Neural cell (in vitro differentiated cells): ENCODE measurements around the gene SLN. TPM values are rescaled to one million over a fixed set of nuclear protein-coding genes. Genes with fewer than 3 reads are reported as not detected.

ENCODE experiments used
- H2AFZ ChIP-seq: fragments of 200-600, 300-800 bp; sonication (generic), shearing (Covaris generic); 2 replicates; pipeline ENCODE4 v1.6.0; 2014; ENCODE audit warnings: low read depth, mild to moderate bottlenecking, antibody characterized with exemption, low read length, moderate library complexity
- H3F3A ChIP-seq: fragments of 200-600 bp; shearing (Covaris generic); 2 replicates; pipeline ENCODE4 v1.6.1; 2016; ENCODE audit warnings: mild to moderate bottlenecking, moderate library complexity, mixed read lengths, antibody characterized with exemption, low read length; ENCODE audit not compliant: insufficient read depth, poor library complexity, severe bottlenecking
- H3K27ac ChIP-seq: fragments of 200-600, 300-800 bp; sonication (generic), shearing (Covaris generic); 2 replicates; pipeline ENCODE4 v1.5.1; 2014; ENCODE audit warnings: mild to moderate bottlenecking, low read length, moderate library complexity
- H3K27me3 ChIP-seq: fragments of 300-800, 200-600 bp; sonication (generic), shearing (Covaris generic); 2 replicates; pipeline ENCODE4 v1.6.0; 2014; ENCODE audit warnings: mild to moderate bottlenecking, low read depth, low read length, moderate library complexity; ENCODE audit not compliant: insufficient read depth
- H3K36me3 ChIP-seq: fragments of 300-800, 200-600 bp; sonication (generic), shearing (Covaris generic); 2 replicates; pipeline ENCODE4 v1.5.1; 2014; ENCODE audit warnings: mild to moderate bottlenecking, antibody characterized with exemption, low read length, moderate library complexity; ENCODE audit not compliant: insufficient read depth
- H3K4me2 ChIP-seq: fragments of 300-800, 200-600 bp; sonication (generic), shearing (Covaris generic); 2 replicates; pipeline ENCODE4 v1.6.0; 2014; ENCODE audit warnings: mild to moderate bottlenecking, low read length
- H3K4me3 ChIP-seq: fragments of 300-800, 200-600 bp; sonication (generic), shearing (Covaris generic); 2 replicates; pipeline ENCODE4 v1.5.1; 2014; ENCODE audit warnings: mild to moderate bottlenecking, low read length, moderate library complexity
- H3K79me2 ChIP-seq: fragments of 200-600 bp; shearing (Covaris generic); replicated peaks from 2 replicates; pipeline ENCODE4 v1.6.0; 2014; ENCODE audit warnings: mild to moderate bottlenecking, low read length, moderate library complexity; ENCODE audit not compliant: insufficient read depth
- H3K9ac ChIP-seq: fragments of 300-800, 200-600 bp; sonication (generic), shearing (Covaris generic); 2 replicates; pipeline ENCODE4 v1.6.1; 2016; ENCODE audit warnings: mild to moderate bottlenecking, low read length, mixed read lengths
- H3K9me2 ChIP-seq: fragments of 200-600 bp; shearing (Covaris generic); 2 replicates; pipeline ENCODE4 v1.6.1; 2016; ENCODE audit warnings: mild to moderate bottlenecking, low read length, mixed read lengths; ENCODE audit not compliant: insufficient read depth
- H3K9me3 ChIP-seq: fragments of 200-600, 300-800 bp; sonication (generic), shearing (Covaris generic); 2 replicates; pipeline ENCODE4 v1.6.1; 2016; ENCODE audit warnings: mild to moderate bottlenecking, mixed run types, low read length, moderate library complexity, mixed read lengths
- H4K20me1 ChIP-seq: fragments of 200-600 bp; shearing (Covaris generic); 2 replicates; pipeline ENCODE4 v1.6.1; 2016; ENCODE audit warnings: mild to moderate bottlenecking, mixed run types; ENCODE audit not compliant: insufficient read depth
- CTCF ChIP-seq: fragments of 450-650 bp; IDR thresholded peaks from 2 replicates; pipeline ENCODE4 v1.5.1; 2014; ENCODE audit warnings: antibody characterized with exemption, mild to moderate bottlenecking, moderate library complexity; ENCODE audit not compliant: poor library complexity, severe bottlenecking
- EP300 ChIP-seq: fragments of 450-650 bp; conservative IDR thresholded peaks from 2 replicates; pipeline ENCODE4 v1.6.1; 2014; ENCODE audit warnings: antibody characterized with exemption, mild to moderate bottlenecking, moderate library complexity; ENCODE audit not compliant: poor library complexity, severe bottlenecking
- EZH2 ChIP-seq: fragments of 200-600, 300-800 bp; shearing (Covaris generic), sonication (generic); IDR thresholded peaks from 2 replicates; pipeline ENCODE4 v1.6.1; 2014; ENCODE audit warnings: antibody characterized with exemption, low read length, borderline replicate concordance, mild to moderate bottlenecking; ENCODE audit not compliant: insufficient read depth, poor library complexity, severe bottlenecking
- MXI1 ChIP-seq: fragments of 450-650 bp; conservative IDR thresholded peaks from 2 replicates; pipeline ENCODE4 v1.6.1; 2014; ENCODE audit warnings: antibody characterized with exemption, mild to moderate bottlenecking; ENCODE audit not compliant: poor library complexity, severe bottlenecking
- POLR2AphosphoS5 ChIP-seq: IDR thresholded peaks from 2 replicates; pipeline ENCODE4 v1.6.1; 2012
- RAD21 ChIP-seq: fragments of 450-650 bp; conservative IDR thresholded peaks from 2 replicates; pipeline ENCODE4 v1.6.1; 2014; ENCODE audit warnings: antibody characterized with exemption, mild to moderate bottlenecking, moderate library complexity
- SMC3 ChIP-seq: fragments of 450-650 bp; conservative IDR thresholded peaks from 2 replicates; pipeline ENCODE4 v1.6.1; 2014; ENCODE audit warnings: antibody characterized with exemption, mild to moderate bottlenecking, moderate library complexity; ENCODE audit not compliant: poor library complexity
- TAF1 ChIP-seq: IDR thresholded peaks from 2 replicates; pipeline ENCODE4 v1.6.1; 2012; ENCODE audit warnings: low read depth
- polyA plus RNA-seq: library from polyadenylated mRNA; depleted of rRNA; stranded (reverse); fragments of >200 nt; gene quantifications from 2 replicates; pipeline ENCODE4 v1.2.3, GENCODE V29; 2014
- TF ChIP-seq, protein P1 (sequence below): IDR thresholded peaks from 2 replicates; pipeline ENCODE4 v1.6.1; 2012; ENCODE audit warnings: borderline replicate concordance

SLN gene
- polyA plus RNA-seq, 1 donor from 2014 or later = not detected

- Histone ChIP-seq H3K27me3 (no peaks in the 10 kb centered on the region), H2AFZ (no peak overlapping the region), H3K9ac (no peak overlapping the region), H3F3A (no peaks in the 10 kb centered on the region), H3K9me2 (no peaks in the 10 kb centered on the region), H3K36me3 (no peaks in the 10 kb centered on the region), H3K79me2 (no peaks in the 10 kb centered on the region), H3K9me3 (no peaks in the 10 kb centered on the region), H3K4me2 (no peak overlapping the region), H3K27ac (peak overlapping the region; percentile 27), H4K20me1 (no peaks in the 10 kb centered on the region), H3K4me3 (peak overlapping the region; percentile 17)
- no peak for TF ChIP-seq SMC3
- TF ChIP-seq RAD21 = no peak
- peak; percentile 65 for TF ChIP-seq EP300
- TF ChIP-seq MXI1 = no peak
- peak; percentile 69 for TF ChIP-seq POLR2AphosphoS5
- no peak for TF ChIP-seq TAF1
These were observed 9.7 kb downstream of the SLN start for GRCh38 chr11:107702109-107702660.

GRCh38 chr11:107699371-107700285, 12.2 kb downstream of the SLN start:
- Histone ChIP-seq H3K36me3 (no peaks in the 10 kb centered on the region), H2AFZ (no peak overlapping the region)

More at GRCh38 chr11:107699371-107700285, 12.2 kb downstream of the SLN start:
- H3K4me2 ChIP-seq = no peak overlapping the region
- H3K9me2 ChIP-seq = no peaks in the 10 kb centered on the region
- H3K9ac ChIP-seq = no peak overlapping the region
- no peaks in the 10 kb centered on the region for H4K20me1 ChIP-seq
- no peak overlapping the region for H3K27ac ChIP-seq
- TF ChIP-seq TAF1 = no peak
- TF ChIP-seq EZH2 = no peak
- TF ChIP-seq EP300 = no peak
- TF ChIP-seq MXI1 = no peak
- no peak for TF ChIP-seq SMC3
- TF ChIP-seq CTCF = no peak
- TF ChIP-seq POLR2AphosphoS5 = no peak
- TF ChIP-seq, protein P1, sequence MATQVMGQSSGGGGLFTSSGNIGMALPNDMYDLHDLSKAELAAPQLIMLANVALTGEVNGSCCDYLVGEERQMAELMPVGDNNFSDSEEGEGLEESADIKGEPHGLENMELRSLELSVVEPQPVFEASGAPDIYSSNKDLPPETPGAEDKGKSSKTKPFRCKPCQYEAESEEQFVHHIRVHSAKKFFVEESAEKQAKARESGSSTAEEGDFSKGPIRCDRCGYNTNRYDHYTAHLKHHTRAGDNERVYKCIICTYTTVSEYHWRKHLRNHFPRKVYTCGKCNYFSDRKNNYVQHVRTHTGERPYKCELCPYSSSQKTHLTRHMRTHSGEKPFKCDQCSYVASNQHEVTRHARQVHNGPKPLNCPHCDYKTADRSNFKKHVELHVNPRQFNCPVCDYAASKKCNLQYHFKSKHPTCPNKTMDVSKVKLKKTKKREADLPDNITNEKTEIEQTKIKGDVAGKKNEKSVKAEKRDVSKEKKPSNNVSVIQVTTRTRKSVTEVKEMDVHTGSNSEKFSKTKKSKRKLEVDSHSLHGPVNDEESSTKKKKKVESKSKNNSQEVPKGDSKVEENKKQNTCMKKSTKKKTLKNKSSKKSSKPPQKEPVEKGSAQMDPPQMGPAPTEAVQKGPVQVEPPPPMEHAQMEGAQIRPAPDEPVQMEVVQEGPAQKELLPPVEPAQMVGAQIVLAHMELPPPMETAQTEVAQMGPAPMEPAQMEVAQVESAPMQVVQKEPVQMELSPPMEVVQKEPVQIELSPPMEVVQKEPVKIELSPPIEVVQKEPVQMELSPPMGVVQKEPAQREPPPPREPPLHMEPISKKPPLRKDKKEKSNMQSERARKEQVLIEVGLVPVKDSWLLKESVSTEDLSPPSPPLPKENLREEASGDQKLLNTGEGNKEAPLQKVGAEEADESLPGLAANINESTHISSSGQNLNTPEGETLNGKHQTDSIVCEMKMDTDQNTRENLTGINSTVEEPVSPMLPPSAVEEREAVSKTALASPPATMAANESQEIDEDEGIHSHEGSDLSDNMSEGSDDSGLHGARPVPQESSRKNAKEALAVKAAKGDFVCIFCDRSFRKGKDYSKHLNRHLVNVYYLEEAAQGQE = no peak
- no peak for TF ChIP-seq RAD21
- H3F3A ChIP-seq = no peaks in the 10 kb centered on the region
- H3K27me3 ChIP-seq = no peaks in the 10 kb centered on the region
- no peak overlapping the region for H3K4me3 ChIP-seq
- no peaks in the 10 kb centered on the region for H3K79me2 ChIP-seq
- H3K9me3 ChIP-seq = no peaks in the 10 kb centered on the region
